Caco-2 (cell line): ENCODE measurements around the gene MYLK4. TPM values are rescaled to one million over a fixed set of nuclear protein-coding genes. Genes with fewer than 3 reads are reported as not detected.

Experiments
- BruUV-seq: library from RNA; stranded (reverse); fragments of 400-500 nt; replicated peaks from 2 replicates; lab custom pipeline; 2021; lab: Mats Ljungman, UMichigan
- CTCF ChIA-PET: fragments of 300-600 bp; sonication (Branson Sonifier 250); formaldehyde crosslinking; loops from one replicate; lab custom pipeline; 2022; ENCODE audit warnings: antibody characterized with exemption; lab: Charles Lee
- POLR2A ChIA-PET: fragments of 300-600 bp; sonication (Branson Sonifier 250); formaldehyde crosslinking; loops from one replicate; lab custom pipeline; 2022; ENCODE audit warnings: antibody characterized with exemption; lab: Charles Lee
- DNase-seq, 2 experiments: peaks; one replicate each; pipeline versions ENCODE4 v3.0.0 to v3.0.0-alpha.2; 2020 to 2022
- H3K27me3 ChIP-seq: replicated peaks from 2 replicates; pipeline ENCODE4 v1.6.0; 2011; ENCODE audit warnings: low read length; ENCODE audit not compliant: control insufficient read depth, insufficient read depth
- H3K36me3 ChIP-seq: 2 replicates; pipeline ENCODE4 v1.5.1; 2011; ENCODE audit warnings: low read length; ENCODE audit not compliant: control insufficient read depth, insufficient read depth
- H3K4me1 ChIP-seq: fragments of 250-450 bp; sonication (Bioruptor Pico); 2 replicates; pipeline ENCODE4 v1.5.1; 2020; ENCODE audit warnings: mild to moderate bottlenecking
- H3K4me3 ChIP-seq: 2 replicates; pipeline ENCODE4 v1.5.1; 2011; ENCODE audit warnings: low read depth, mild to moderate bottlenecking, control low read depth, low read length
- H3K9me3 ChIP-seq: fragments of 250-450 bp; sonication (Bioruptor Pico); 2 replicates; pipeline ENCODE4 v1.5.1; 2020; ENCODE audit warnings: mild to moderate bottlenecking, moderate library complexity
- H3K27ac Mint-ChIP-seq: one replicate; pipeline ENCODE4 v1.8.0; 2022; ENCODE audit warnings: mixed read lengths; ENCODE audit not compliant: unreplicated experiment
- H3K27me3 Mint-ChIP-seq: one replicate; pipeline ENCODE4 v1.8.0; 2022; ENCODE audit warnings: mixed read lengths; ENCODE audit not compliant: insufficient read depth, unreplicated experiment
- H3K36me3 Mint-ChIP-seq: one replicate; pipeline ENCODE4 v1.8.0; 2022; ENCODE audit warnings: mild to moderate bottlenecking, mixed read lengths; ENCODE audit not compliant: insufficient read depth, unreplicated experiment
- H3K4me1 Mint-ChIP-seq: one replicate; pipeline ENCODE4 v1.8.0; 2022; ENCODE audit warnings: low read depth, mixed read lengths; ENCODE audit not compliant: unreplicated experiment
- H3K4me3 Mint-ChIP-seq: one replicate; pipeline ENCODE4 v1.8.0; 2022; ENCODE audit warnings: mild to moderate bottlenecking, moderate library complexity, mixed read lengths; ENCODE audit not compliant: unreplicated experiment
- H3K9me3 Mint-ChIP-seq: one replicate; pipeline ENCODE4 v1.8.0; 2022; ENCODE audit warnings: mixed read lengths; ENCODE audit not compliant: unreplicated experiment
- CTCF ChIP-seq, 2 experiments: fragments of 200-600 bp in 1 of 2; IDR thresholded peaks; 1 replicate in 1 of 2; 2 replicates in 1 of 2; pipeline versions ENCODE4 v1.5.1 to v1.8.0; 2011 to 2022; ENCODE audit warnings: antibody characterized with exemption in 1 of 2, control low read depth in 1 of 2, inconsistent platforms in 1 of 2, low read depth in 1 of 2, low read length in 1 of 2, mild to moderate bottlenecking in 1 of 2, moderate library complexity in 1 of 2; ENCODE audit not compliant: insufficient read depth in 1 of 2, severe bottlenecking in 1 of 2, unreplicated experiment in 1 of 2
- intact Hi-C: fragments of 100-400 bp; cut with micrococcal nuclease; formaldehyde crosslinking; loops from one replicate; pipeline ENCODE4 v1.10.0; 2022; ENCODE audit not compliant: unreplicated experiment
- total RNA-seq: library from RNA; stranded (reverse); gene quantifications from 2 replicates; pipeline ENCODE4 v1.2.3, GENCODE V29; 2022

Gene MYLK4
- total RNA-seq, 1 experiment from 2014 or later = 0.75 TPM

- no peak for DNase-seq
- Mint-ChIP-seq H3K4me3 (no peak overlapping the region), H3K27ac (no peak overlapping the region), H3K4me1 (no peaks in the 10 kb centered on the region), H3K36me3 (peaks cover 17% of the 10 kb centered on the region), H3K27me3 (no peaks in the 10 kb centered on the region), H3K9me3 (no peaks in the 10 kb centered on the region)
- H3K36me3 ChIP-seq = no peaks in the 10 kb centered on the region; the same call in 1 of the 2 replicates
- no peak overlapping the region for H3K4me3 ChIP-seq
- TF ChIP-seq CTCF (IDR thresholded peaks at IDR 0.05; ENCODE audit: insufficient read depth in 1 of 2, low read depth in 1 of 2, low read length in 1 of 2, severe bottlenecking in 1 of 2, unreplicated experiment in 1 of 2) = no peak
- CTCF ChIA-PET = interaction anchor here (0.8 kb wide), 1 partner anchor 64 kb away, joined by 3 read pairs; the partner anchor contains the start of gene SERPINB1
- H3K27me3 ChIP-seq = no peaks in the 10 kb centered on the region
- POLR2A ChIA-PET = interaction anchor here (0.6 kb wide), 1 partner anchor 277 kb away, joined by 4 read pairs; no protein-coding TSS in a partner anchor
- H3K4me1 ChIP-seq = no peaks in the 10 kb centered on the region
- no peaks in the 10 kb centered on the region for H3K9me3 ChIP-seq
- BruUV-seq = no TSS peak
- intact Hi-C loops = no loop called here
These were observed 26.5 kb upstream of the MYLK4 start for GRCh38 chr6:2777249-2777648.

GRCh38 chr6:2775003-2775402 is 24.3 kb upstream of the MYLK4 start:
- TF ChIP-seq CTCF (IDR thresholded peaks at IDR 0.05; ENCODE audit: insufficient read depth in 1 of 2, low read depth in 1 of 2, low read length in 1 of 2, severe bottlenecking in 1 of 2, unreplicated experiment in 1 of 2) = no peak
- Histone ChIP-seq H3K36me3 (no peaks in the 10 kb centered on the region; the same call in 1 of the 2 replicates), H3K27me3 (no peaks in the 10 kb centered on the region), H3K9me3 (no peaks in the 10 kb centered on the region), H3K4me1 (no peaks in the 10 kb centered on the region), H3K4me3 (no peak overlapping the region)
- intact Hi-C loops = no loop called here
- Mint-ChIP-seq H3K4me3 (no peak overlapping the region), H3K4me1 (no peaks in the 10 kb centered on the region), H3K36me3 (peaks cover 12% of the 10 kb centered on the region), H3K27me3 (no peaks in the 10 kb centered on the region), H3K27ac (no peak overlapping the region), H3K9me3 (no peaks in the 10 kb centered on the region)
- POLR2A ChIA-PET = no interaction called here
- CTCF ChIA-PET = no interaction called here
- DNase-seq = no peak
- BruUV-seq = no TSS peak

GRCh38 chr6:2773449-2773848 is 22.7 kb upstream of the MYLK4 start:
- no peak for TF ChIP-seq CTCF (IDR thresholded peaks at IDR 0.05; ENCODE audit: insufficient read depth in 1 of 2, low read depth in 1 of 2, low read length in 1 of 2, severe bottlenecking in 1 of 2, unreplicated experiment in 1 of 2)
- Histone ChIP-seq H3K27me3 (no peaks in the 10 kb centered on the region), H3K4me1 (no peaks in the 10 kb centered on the region), H3K9me3 (no peaks in the 10 kb centered on the region), H3K4me3 (no peak overlapping the region), H3K36me3 (no peaks in the 10 kb centered on the region; the same call in 1 of the 2 replicates)
- ChIA-PET CTCF (no interaction called here), POLR2A (interaction anchor here (0.5 to 0.6 kb wide), 2 partner anchors 9 to 39 kb away, joined by 3 to 6 read pairs; partner anchors contain the start of gene WRNIP1)
- no peak for DNase-seq
- H3K4me3 Mint-ChIP-seq = no peak overlapping the region
- H3K4me1 Mint-ChIP-seq = peaks cover 3% of the 10 kb centered on the region
- no TSS peak for BruUV-seq
- no peak overlapping the region for H3K27ac Mint-ChIP-seq
- no peaks in the 10 kb centered on the region for H3K9me3 Mint-ChIP-seq
- no peaks in the 10 kb centered on the region for H3K27me3 Mint-ChIP-seq
- intact Hi-C loops = no loop called here
- H3K36me3 Mint-ChIP-seq = peaks cover under 1% of the 10 kb centered on the region
